ENCODE measurements around the gene RMRP.
A peak's percentile ranks its signal among the peaks of the same experiment; 100 is the strongest.

RMRP gene

DNA sequence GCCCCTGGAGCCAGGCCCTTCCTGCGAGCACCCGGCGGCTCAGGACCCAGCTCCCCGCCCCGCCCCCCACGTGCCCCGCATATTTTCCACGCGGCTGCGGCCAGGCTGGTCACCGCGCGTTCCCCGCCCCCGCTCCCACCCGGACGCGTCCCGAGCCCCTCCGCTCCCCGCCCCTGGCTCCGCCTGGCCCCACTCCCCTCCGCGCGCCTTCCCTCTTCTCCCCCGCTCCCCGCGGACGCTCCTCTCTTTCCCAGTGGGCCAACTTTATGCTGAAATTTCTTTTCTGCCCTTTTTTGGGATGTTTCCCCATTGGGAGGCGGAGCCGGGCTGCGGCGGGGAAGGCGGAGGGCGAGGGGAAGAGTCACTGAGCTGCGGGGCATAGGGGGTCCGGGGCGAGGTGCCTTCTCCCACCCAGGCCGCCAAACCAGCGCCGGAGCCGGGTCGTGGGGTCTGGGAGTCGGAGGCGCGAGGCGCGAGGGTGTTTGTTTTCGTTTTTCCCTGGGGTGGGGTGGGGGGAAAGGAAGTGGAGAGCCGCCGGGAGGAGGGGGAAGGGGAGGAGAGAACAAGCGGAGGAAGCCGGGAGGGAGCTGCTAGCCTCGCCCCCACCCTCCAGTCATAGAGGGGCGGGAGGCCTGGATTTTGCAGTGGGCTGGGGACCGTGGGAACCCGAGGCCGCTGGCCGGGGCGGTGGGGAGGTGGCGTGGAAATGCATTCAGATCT is 33.0 kb upstream of the RMRP start:
- TF ChIP-seq, protein P1, sequence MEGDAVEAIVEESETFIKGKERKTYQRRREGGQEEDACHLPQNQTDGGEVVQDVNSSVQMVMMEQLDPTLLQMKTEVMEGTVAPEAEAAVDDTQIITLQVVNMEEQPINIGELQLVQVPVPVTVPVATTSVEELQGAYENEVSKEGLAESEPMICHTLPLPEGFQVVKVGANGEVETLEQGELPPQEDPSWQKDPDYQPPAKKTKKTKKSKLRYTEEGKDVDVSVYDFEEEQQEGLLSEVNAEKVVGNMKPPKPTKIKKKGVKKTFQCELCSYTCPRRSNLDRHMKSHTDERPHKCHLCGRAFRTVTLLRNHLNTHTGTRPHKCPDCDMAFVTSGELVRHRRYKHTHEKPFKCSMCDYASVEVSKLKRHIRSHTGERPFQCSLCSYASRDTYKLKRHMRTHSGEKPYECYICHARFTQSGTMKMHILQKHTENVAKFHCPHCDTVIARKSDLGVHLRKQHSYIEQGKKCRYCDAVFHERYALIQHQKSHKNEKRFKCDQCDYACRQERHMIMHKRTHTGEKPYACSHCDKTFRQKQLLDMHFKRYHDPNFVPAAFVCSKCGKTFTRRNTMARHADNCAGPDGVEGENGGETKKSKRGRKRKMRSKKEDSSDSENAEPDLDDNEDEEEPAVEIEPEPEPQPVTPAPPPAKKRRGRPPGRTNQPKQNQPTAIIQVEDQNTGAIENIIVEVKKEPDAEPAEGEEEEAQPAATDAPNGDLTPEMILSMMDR (IDR thresholded peaks at IDR 0.05; ENCODE audit: low read depth, low read length) = no peak
- H3K4me3 ChIP-seq (ENCODE audit: low read depth, low read length) = peak overlapping the region; percentile 100

DNA sequence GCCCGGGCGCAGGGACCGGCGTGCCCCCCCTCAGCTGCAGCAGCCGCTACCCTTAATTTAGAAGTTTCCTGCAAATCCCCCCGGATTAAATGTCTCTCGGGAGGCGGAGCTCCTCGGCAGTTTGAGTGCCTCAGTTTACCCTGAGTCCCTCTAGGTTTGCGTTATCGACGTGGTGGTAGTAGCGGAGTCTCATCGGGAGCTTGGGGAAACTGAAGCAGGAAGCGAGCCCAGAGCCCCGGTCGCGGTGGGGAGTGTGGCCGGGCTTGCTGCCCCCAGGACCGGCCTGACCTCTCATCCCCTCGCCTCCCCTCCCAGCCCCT is 32.4 kb upstream of the RMRP start:
- TF ChIP-seq, protein P1 (IDR thresholded peaks at IDR 0.05; ENCODE audit: low read depth, low read length) = no peak
- peak overlapping the region; percentile 100 for H3K4me3 ChIP-seq (ENCODE audit: low read depth, low read length)

DNA sequence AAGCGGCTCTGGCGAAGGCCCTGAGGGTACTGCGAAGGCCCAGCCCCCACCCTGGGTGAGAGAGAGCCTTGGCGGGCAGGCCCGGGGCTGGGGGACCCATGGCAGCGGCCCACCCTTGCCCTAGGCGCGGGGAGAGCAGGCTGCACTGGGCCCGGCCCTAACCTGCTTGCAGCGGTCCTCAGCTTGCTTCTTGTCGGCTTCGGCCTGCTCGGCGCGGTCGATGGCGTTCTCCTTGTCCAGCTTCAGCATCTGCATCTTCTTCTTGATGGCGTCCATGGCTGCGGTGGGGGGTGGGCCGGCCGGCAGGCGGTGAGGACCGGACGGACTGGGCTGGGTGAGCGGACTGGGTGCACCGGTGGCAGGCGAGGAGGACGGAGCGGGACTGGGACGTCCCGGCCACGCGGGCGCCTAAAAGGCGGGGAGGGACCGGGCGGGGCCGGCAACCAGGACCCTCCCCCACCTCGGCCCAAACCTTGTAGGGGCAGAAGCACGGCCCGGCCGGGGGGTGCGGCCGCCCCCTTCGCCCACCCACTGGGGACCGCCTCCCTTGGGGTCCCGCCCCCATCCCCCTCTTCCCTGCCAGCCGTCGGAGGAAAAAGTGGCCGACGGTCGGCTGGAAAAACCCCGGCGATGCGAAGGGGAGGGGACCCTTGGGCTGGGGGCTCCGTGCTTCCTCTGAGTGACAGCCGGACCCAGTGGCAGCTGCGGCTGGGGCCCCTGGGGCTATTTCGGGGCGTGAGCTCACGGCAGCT is 31.9 kb upstream of the RMRP start, which contains the start of gene TPM2:
Gene TPM2, minus strand, starts transcription at position 384 of the 752 bp plus-strand sequence. Its CDS starts 108 bp downstream, at position 276.
- TF ChIP-seq, protein P1 (IDR thresholded peaks at IDR 0.05; ENCODE audit: low read depth, low read length) = no peak
- H3K4me3 ChIP-seq (ENCODE audit: low read depth, low read length) = peak within 1 kb of the TSS; percentile 100

DNA sequence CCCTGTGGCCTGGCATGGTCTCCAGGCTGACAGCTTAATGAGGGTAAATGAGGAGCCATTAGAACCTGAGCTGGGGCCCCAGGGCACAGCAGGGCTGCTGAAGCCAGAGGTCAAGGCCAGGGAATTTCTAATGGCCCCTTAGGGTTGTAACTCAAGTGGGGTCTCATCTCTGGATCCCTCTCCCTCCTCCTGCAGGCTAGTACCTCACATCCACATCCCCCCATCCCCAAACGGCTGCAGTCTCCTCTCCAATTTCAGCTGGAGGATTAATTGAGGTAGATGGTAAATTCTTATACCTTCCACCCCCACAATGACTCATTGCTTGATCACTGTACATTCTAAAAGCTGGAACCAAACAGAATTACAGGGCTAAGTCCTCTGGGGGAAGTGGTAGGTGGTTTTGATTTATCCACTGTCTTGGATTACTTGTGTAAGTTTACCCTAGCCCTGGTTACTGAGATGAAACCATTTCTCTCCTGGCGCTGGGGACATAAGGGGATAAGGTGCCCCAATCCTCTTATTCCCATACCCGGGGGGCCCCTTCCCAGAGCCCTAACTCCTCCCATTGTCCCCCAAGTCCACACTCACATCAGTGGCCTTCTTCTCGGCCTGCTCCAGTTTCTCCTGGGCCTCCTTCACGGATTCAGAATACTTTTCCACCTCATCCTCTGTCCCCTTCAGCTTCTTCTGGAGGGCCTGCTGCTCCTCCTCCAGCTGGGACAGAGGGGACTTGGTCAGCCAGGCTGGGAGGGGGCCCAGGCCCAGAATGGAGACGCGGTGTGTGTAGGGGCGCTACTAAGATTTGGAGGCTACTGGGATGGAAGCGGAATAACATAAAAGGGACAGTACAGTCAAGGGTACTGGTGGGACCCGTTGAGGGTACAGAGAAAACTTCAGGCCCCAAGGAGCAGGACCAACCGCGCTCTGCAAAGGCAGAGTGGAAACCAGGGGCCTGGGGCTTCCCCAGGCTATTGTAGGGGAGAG is 31.0 kb upstream of the RMRP start:
- TF ChIP-seq, protein P1 (IDR thresholded peaks at IDR 0.05; ENCODE audit: low read depth, low read length) = no peak
- peak overlapping the region; percentile 100 for H3K4me3 ChIP-seq (ENCODE audit: low read depth, low read length)

DNA sequence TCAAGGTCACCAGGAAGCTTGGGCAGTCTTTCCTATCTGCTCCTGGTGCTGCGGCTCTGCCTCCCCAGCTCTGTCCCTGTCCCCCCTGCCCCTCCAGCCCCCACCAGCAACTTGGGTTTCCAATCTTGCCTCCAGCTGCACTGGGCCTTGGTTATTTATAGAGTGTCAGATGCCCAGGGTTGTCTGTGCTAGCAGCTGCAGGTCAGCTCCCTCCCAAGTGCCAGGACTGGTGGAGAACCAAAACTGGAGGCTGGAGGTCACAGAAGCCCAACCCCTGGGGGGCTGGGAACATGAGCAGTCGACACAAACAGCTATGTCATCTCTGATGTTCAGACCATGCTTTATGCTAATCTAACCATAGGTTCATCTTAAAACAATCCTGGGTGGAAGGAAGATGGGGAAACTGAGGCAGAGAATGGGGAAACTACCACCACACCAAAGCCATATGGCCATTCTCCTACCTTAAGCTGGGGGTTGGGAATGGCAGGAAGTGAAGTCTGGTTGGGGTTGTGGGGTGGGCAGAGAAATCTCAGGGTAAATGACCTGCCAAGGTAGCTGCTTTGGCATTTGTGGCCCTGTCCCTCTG is 30.2 kb upstream of the RMRP start:
- H3K4me3 ChIP-seq (ENCODE audit: low read depth, low read length) = peak overlapping the region; percentile 100
- TF ChIP-seq, protein P1 (IDR thresholded peaks at IDR 0.05; ENCODE audit: low read depth, low read length) = no peak

DNA sequence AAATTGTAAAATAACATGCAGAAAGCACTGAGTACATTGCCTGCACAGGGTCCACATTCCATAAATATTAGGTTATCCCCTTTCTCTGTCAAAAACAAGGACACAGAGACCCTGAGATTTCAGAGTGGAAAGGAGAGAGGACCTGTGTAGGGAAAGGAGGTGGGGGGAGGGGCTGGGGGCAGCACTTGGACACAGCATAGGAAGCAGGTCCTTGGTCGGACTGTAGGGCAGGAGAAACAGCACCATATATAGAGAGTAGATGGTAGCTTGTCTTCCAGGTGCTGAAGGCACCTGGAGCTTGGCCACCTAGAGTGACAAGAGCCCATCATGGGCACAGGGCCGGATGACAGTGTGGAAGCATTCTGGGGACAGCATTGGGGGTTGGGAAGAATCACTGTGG is 29.5 kb upstream of the RMRP start:
- peak overlapping the region; percentile 100 for H3K4me3 ChIP-seq (ENCODE audit: low read depth, low read length)
- TF ChIP-seq, protein P1 (IDR thresholded peaks at IDR 0.05; ENCODE audit: low read depth, low read length) = no peak
